Measurements from ENCODE around the gene RGS3.
"Not testable (repeated sequence)": the region's sequence is repeated elsewhere in the genome, so short reads cannot be mapped to it uniquely, and the experiment has no call there.

The RGS3 gene

DNA sequence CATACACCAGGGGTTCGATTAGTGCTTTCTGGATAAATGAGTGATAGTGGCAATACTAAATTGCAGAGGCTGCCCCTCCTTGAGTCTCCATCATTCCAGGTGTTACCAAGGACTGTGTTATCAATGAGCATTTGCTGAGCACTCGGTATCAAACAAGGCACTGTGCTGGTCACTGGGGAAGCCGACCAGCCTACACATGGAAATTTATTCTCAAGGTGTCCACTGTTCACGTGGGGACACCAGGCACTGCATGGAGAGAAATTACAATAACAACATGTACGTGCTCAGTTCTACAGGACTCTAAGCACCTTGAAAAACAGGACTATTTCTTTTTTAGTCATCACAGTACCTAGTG is 22.2 kb downstream of the RGS3 start:
- no peaks in the 10 kb centered on the region for H3K27me3 ChIP-seq (ENCODE audit: low read depth, low read length)
- no peak overlapping the region for H3K9ac ChIP-seq (ENCODE audit: low read length)
- H3K4me2 ChIP-seq (ENCODE audit: low read length): no peak overlapping the region
- TF ChIP-seq EZH2phosphoT487 (IDR thresholded peaks at IDR 0.05; ENCODE audit: low read depth): no peak
- TF ChIP-seq, protein P1, sequence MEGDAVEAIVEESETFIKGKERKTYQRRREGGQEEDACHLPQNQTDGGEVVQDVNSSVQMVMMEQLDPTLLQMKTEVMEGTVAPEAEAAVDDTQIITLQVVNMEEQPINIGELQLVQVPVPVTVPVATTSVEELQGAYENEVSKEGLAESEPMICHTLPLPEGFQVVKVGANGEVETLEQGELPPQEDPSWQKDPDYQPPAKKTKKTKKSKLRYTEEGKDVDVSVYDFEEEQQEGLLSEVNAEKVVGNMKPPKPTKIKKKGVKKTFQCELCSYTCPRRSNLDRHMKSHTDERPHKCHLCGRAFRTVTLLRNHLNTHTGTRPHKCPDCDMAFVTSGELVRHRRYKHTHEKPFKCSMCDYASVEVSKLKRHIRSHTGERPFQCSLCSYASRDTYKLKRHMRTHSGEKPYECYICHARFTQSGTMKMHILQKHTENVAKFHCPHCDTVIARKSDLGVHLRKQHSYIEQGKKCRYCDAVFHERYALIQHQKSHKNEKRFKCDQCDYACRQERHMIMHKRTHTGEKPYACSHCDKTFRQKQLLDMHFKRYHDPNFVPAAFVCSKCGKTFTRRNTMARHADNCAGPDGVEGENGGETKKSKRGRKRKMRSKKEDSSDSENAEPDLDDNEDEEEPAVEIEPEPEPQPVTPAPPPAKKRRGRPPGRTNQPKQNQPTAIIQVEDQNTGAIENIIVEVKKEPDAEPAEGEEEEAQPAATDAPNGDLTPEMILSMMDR (IDR thresholded peaks at IDR 0.05; ENCODE audit: low read depth, low read length): no peak
- H2AFZ ChIP-seq (ENCODE audit: low read depth, low read length): no peak overlapping the region
- H3K27ac ChIP-seq (ENCODE audit: low read length): no peak overlapping the region
- no peaks in the 10 kb centered on the region for H3K9me3 ChIP-seq (ENCODE audit: insufficient read depth, low read length)
- H3K4me1 ChIP-seq (ENCODE audit: low read length): no peaks in the 10 kb centered on the region
- H3K4me3 ChIP-seq (ENCODE audit: low read length): no peak overlapping the region
- no peaks in the 10 kb centered on the region for H4K20me1 ChIP-seq (ENCODE audit: insufficient read depth, low read length)
- H3K79me2 ChIP-seq (ENCODE audit: low read length): no peaks in the 10 kb centered on the region
- no peaks in the 10 kb centered on the region for H3K36me3 ChIP-seq (replicated peaks; ENCODE audit: low read depth, low read length)

DNA sequence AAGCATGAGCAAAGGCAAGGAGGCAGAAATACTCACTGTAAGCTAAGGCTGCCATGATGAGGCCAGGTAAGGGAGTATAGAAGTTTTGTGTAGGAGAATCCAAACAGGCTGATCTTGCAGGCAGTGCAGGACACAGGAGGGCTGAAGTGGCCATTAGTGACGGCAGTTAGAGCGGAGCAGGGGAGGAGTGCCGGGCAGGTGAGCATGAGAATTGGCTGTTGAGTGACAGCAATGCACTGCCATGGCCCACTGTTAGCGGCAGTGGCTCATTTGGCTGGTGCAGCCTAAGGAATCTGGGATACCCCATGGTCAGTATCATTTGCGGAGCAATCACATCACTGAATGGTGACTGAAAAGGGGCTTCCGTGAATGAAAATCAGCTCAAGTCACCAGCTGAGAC is 22.8 kb downstream of the RGS3 start:
- Histone ChIP-seq H3K36me3 (replicated peaks; ENCODE audit: low read depth, low read length) (no peaks in the 10 kb centered on the region), H3K9me3 (ENCODE audit: insufficient read depth, low read length) (no peaks in the 10 kb centered on the region), H3K4me3 (ENCODE audit: low read length) (no peak overlapping the region), H2AFZ (ENCODE audit: low read depth, low read length) (no peak overlapping the region), H4K20me1 (ENCODE audit: insufficient read depth, low read length) (no peaks in the 10 kb centered on the region), H3K4me2 (ENCODE audit: low read length) (no peak overlapping the region), H3K4me1 (ENCODE audit: low read length) (no peaks in the 10 kb centered on the region), H3K79me2 (ENCODE audit: low read length) (no peaks in the 10 kb centered on the region), H3K27ac (ENCODE audit: low read length) (no peak overlapping the region), H3K27me3 (ENCODE audit: low read depth, low read length) (no peaks in the 10 kb centered on the region), H3K9ac (ENCODE audit: low read length) (no peak overlapping the region)
- TF ChIP-seq, protein P1 (IDR thresholded peaks at IDR 0.05; ENCODE audit: low read depth, low read length): no peak
- TF ChIP-seq EZH2phosphoT487 (IDR thresholded peaks at IDR 0.05; ENCODE audit: low read depth): no peak

DNA sequence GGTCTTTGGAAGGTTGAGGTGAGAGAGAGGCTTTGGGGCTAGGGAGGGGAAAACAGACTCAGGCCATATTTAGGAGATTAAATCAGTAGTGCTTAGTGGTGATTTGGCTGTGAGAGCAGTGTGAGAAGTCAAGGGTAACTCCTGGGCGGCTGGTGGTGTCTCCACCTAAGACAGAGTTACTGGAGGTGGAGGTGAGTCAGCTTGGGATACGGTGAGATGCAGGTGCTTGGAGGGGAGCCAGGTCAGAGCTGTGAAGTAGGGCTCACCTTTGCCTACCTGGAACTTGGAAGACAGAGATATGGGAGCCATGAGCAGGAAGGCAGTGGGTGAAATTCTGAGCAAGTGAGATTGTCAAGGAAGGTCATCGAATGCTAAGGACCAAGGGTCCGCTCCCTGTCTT is 24.5 kb downstream of the RGS3 start:
- no peaks in the 10 kb centered on the region for H3K79me2 ChIP-seq (ENCODE audit: low read length)
- no peaks in the 10 kb centered on the region for H3K27me3 ChIP-seq (ENCODE audit: low read depth, low read length)
- H3K36me3 ChIP-seq (replicated peaks; ENCODE audit: low read depth, low read length): no peaks in the 10 kb centered on the region
- H3K4me3 ChIP-seq (ENCODE audit: low read length): no peak overlapping the region
- H3K9me3 ChIP-seq (ENCODE audit: insufficient read depth, low read length): no peaks in the 10 kb centered on the region
- H4K20me1 ChIP-seq (ENCODE audit: insufficient read depth, low read length): no peaks in the 10 kb centered on the region
- no peak overlapping the region for H2AFZ ChIP-seq (ENCODE audit: low read depth, low read length)
- no peak overlapping the region for H3K9ac ChIP-seq (ENCODE audit: low read length)
- no peak overlapping the region for H3K27ac ChIP-seq (ENCODE audit: low read length)
- H3K4me1 ChIP-seq (ENCODE audit: low read length): peaks cover 7% of the 10 kb centered on the region
- H3K4me2 ChIP-seq (ENCODE audit: low read length): no peak overlapping the region
- no peak for TF ChIP-seq EZH2phosphoT487 (IDR thresholded peaks at IDR 0.05; ENCODE audit: low read depth)
- TF ChIP-seq, protein P1 (IDR thresholded peaks at IDR 0.05; ENCODE audit: low read depth, low read length): no peak

DNA sequence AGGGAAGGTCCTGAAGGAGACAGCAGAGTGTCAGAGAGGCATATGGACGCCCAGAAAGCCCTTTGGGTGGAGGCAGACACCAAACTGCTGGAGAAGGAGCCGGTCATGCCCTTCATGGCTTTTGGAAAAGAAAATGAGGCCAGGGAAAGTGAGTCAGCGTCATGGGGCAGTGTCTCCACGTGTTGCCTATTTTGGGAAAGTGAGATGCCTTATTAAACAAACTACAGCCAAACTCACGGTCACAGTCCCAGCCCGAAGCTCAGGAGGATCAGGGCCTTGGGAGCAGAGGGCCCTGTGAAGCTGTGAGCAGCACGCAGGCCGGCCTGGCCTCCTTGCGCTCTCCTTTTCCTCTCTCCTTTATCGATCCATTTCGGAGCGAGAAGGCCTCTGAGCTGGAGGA is 25.0 kb downstream of the RGS3 start:
- no peak overlapping the region for H3K27ac ChIP-seq (ENCODE audit: low read length)
- no peaks in the 10 kb centered on the region for H4K20me1 ChIP-seq (ENCODE audit: insufficient read depth, low read length)
- no peaks in the 10 kb centered on the region for H3K27me3 ChIP-seq (ENCODE audit: low read depth, low read length)
- H3K9me3 ChIP-seq (ENCODE audit: insufficient read depth, low read length): no peaks in the 10 kb centered on the region
- no peak overlapping the region for H3K9ac ChIP-seq (ENCODE audit: low read length)
- H2AFZ ChIP-seq (ENCODE audit: low read depth, low read length): no peak overlapping the region
- no peaks in the 10 kb centered on the region for H3K36me3 ChIP-seq (replicated peaks; ENCODE audit: low read depth, low read length)
- H3K4me3 ChIP-seq (ENCODE audit: low read length): no peak overlapping the region
- no peak overlapping the region for H3K4me2 ChIP-seq (ENCODE audit: low read length)
- TF ChIP-seq EZH2phosphoT487 (IDR thresholded peaks at IDR 0.05; ENCODE audit: low read depth): no peak
- TF ChIP-seq, protein P1 (IDR thresholded peaks at IDR 0.05; ENCODE audit: low read depth, low read length): no peak
- no peaks in the 10 kb centered on the region for H3K79me2 ChIP-seq (ENCODE audit: low read length)
- H3K4me1 ChIP-seq (ENCODE audit: low read length): peaks cover 8% of the 10 kb centered on the region

DNA sequence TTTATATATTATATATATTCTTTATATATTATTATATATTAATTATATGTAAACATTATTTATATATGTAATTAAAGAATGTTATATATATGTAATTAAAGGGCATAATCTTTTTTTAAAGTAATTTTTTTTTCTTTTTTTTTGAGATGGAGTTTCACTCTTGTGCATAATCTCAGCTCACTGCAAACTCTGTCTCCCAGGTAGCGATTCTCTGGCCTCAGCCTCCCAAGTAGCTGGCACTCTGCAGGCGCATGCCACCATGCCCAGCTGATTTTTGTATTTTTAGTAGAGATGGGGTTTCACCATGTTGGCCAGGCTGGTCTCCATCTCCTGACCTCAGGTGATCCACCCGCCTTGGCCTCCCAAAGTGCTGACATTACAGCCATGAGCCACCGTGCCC is 27.6 kb downstream of the RGS3 start:
- not testable (repeated sequence) for H3K79me2 ChIP-seq (ENCODE audit: low read length)

More for the DNA sequence above, 27.6 kb downstream of the RGS3 start:
- not testable (repeated sequence) for H3K4me1 ChIP-seq (ENCODE audit: low read length); H3K27me3 ChIP-seq (ENCODE audit: low read depth, low read length); H2AFZ ChIP-seq (ENCODE audit: low read depth, low read length); H3K4me2 ChIP-seq (ENCODE audit: low read length); H3K4me3 ChIP-seq (ENCODE audit: low read length); H3K9ac ChIP-seq (ENCODE audit: low read length); H4K20me1 ChIP-seq (ENCODE audit: insufficient read depth, low read length); H3K27ac ChIP-seq (ENCODE audit: low read length); H3K9me3 ChIP-seq (ENCODE audit: insufficient read depth, low read length); H3K36me3 ChIP-seq (replicated peaks; ENCODE audit: low read depth, low read length)

All from OCI-LY3 (cell line).